GM15510 (cell line): ENCODE measurements around the gene S100PBP.

Experiments
- POLR2A ChIP-seq: IDR thresholded peaks from 3 replicates; pipeline ENCODE4 v1.6.1; 2011; ENCODE audit warnings: borderline replicate concordance; ENCODE audit not compliant: insufficient read length; ENCODE audit errors: extremely low read depth

The S100PBP gene

GRCh38 chr1:32900956-32901822, 83.7 kb downstream of the S100PBP start, which contains the start of gene TMEM54:
Gene TMEM54 (minus strand): TSS chr1:32901389. CDS start chr1:32901238, 151 bp downstream.
- TF ChIP-seq POLR2A = no peak

- no peak for TF ChIP-seq POLR2A
These were observed 84.5 kb downstream of the S100PBP start for GRCh38 chr1:32901823-32902534.

- TF ChIP-seq POLR2A = no peak
These were observed 85.1 kb downstream of the S100PBP start for GRCh38 chr1:32902535-32902920.

DNA sequence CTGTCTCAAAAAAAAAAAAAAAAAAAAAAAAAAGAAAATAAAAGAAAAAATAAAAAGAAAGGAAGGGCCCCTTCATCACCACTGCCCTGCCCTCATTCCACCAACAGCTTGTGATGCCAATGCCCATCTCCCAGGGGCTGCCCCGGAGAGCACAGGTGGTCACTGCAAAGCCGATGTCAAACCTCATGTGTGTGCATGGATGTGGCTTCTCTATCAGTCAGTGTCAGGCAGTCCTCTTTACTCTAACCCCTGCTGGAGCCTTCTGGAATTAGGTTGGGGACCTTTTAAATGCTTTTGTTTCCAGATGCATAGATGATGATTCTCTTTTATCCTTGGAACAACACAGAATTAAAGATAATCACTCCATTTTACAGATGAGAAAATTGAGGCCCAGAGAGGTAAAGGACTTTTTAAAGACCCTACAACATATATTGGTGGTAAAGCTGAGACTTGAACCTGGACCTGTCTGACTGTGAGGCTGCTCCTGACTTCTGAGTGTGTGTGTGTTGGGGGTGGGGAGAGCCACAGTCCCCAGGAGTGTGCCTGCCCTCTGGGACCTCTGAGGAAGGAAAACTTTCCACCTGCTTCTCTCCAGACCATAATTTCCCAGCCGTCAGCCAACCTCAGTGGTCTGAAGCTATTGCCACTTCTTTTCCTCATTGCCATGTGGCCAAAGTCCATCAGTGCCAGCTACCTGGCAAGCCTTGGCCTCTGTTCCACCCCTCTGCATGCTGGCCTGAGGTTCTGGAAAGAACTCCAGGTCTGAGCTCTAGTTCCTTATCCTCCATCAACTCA, 86.7 kb downstream of the S100PBP start:
- TF ChIP-seq POLR2A = no peak

- TF ChIP-seq POLR2A = no peak
These were observed 87.3 kb downstream of the S100PBP start for GRCh38 chr1:32904797-32905196.

GRCh38 chr1:32906654-32907053, 89.2 kb downstream of the S100PBP start:
- no peak for TF ChIP-seq POLR2A

- no peak for TF ChIP-seq POLR2A
These were observed 90.0 kb downstream of the S100PBP start for GRCh38 chr1:32907435-32907834.
